ENCODE results near the gene PGP.

- TF ChIP-seq CTCF (IDR thresholded peaks at IDR 0.05; ENCODE audit: low read length) (no peak), EZH2 (IDR thresholded peaks at IDR 0.05; ENCODE audit: borderline replicate concordance, low read length) (no peak)
Observed at GRCh38 chr16:2173916-2174315, 40.7 kb downstream of the PGP start.
